Measurements from ENCODE around the gene KIF7.

GRCh38 chr15:89666858-89667705 is 11.8 kb upstream of the KIF7 start:
- no peak for TF ChIP-seq EZH2 (IDR thresholded peaks at IDR 0.05; ENCODE audit: borderline replicate concordance, control insufficient read depth, low read depth, low read length)
- no peak for TF ChIP-seq CTCF (IDR thresholded peaks at IDR 0.05 in 2 of 3, conservative IDR thresholded peaks at IDR 0.05 in 1 of 3; ENCODE audit: control insufficient read depth in 2 of 3, extremely low read depth in 1 of 3, insufficient read depth in 1 of 3, low read depth in 3 of 3, low read length in 3 of 3)
- no peak for TF ChIP-seq NFIC (IDR thresholded peaks at IDR 0.05; ENCODE audit: low read depth, low read length)
- no peak for TF ChIP-seq CBFB (IDR thresholded peaks at IDR 0.05; ENCODE audit: low read depth)
- no peak for TF ChIP-seq ELK1 (IDR thresholded peaks at IDR 0.05; ENCODE audit: low read depth, low read length)
- no peak for TF ChIP-seq JUNB (IDR thresholded peaks at IDR 0.05)
- TF ChIP-seq MEF2B (IDR thresholded peaks at IDR 0.05; ENCODE audit: partially characterized antibody, poor library complexity, severe bottlenecking), result no peak

Measured in GM12878 (cell line).